Airway epithelial cell (primary cell): ENCODE measurements around the gene NFIB. TPM values are rescaled to one million over a fixed set of nuclear protein-coding genes. Genes with fewer than 3 reads are reported as not detected.

Source experiments
- total RNA-seq: library from RNA; depleted of rRNA; stranded (reverse); fragments of >200 nt; gene quantifications from 2 replicates; pipeline ENCODE4 v1.2.3, GENCODE V29; 2015

Gene NFIB
- total RNA-seq = 16.4 and 20.5 TPM in 2 replicates

DNA sequence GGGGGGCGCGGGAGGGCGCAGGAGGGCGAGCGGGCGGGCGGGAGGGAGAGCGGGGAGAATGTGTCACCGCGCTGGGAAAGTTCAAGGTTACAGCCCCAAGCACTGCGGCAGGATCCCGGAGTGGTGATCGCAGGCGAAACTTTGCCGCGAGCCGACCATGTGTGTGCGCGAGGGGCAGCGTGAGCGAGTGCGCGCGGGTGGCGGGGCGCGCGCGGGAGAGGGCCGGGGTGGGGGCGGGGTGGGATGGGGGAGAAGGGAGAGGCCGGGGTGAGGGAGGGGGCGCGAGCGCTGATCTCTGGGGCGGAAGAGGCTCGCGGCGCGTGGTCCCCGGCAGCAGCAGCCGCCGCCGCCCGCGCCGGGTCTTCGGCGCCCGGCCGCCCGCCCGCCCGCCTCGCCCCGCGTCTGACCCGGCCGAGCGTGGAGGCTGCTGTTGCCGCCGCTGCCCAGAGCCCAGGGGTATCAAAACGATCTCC is at the start of gene NFIB:
Gene NFIB, minus strand, starts transcription at position 191 of the 473 bp plus-strand sequence. CDS start 630 bp downstream, outside the sequence.

